ENCODE data around the gene MOK. TPM values are rescaled to one million over a fixed set of nuclear protein-coding genes. Genes with fewer than 3 reads are reported as not detected.

The MOK gene
- total and polyA plus RNA-seq, 2 donors: 12.9 to 19.3 TPM

- no peak overlapping the region for H3K4me3 ChIP-seq (ENCODE audit: low read depth, low read length)
- DNase-seq (ENCODE audit: extremely low spot score): no peak
- no peak overlapping the region for H3K27ac ChIP-seq (ENCODE audit: low read depth)
- 79% methylated on average over 9 of the region's 9 CpGs for WGBS
- H3K36me3 ChIP-seq (ENCODE audit: insufficient read depth): peaks cover 2% of the 10 kb centered on the region
- H3K4me1 ChIP-seq (ENCODE audit: insufficient read depth): no peaks in the 10 kb centered on the region
These were observed 104.1 kb downstream of the MOK start for GRCh38 chr14:102200690-102201352.

- WGBS: 77% methylated on average over 5 of the region's 5 CpGs
- Histone ChIP-seq H3K4me3 (ENCODE audit: low read depth, low read length) (no peak overlapping the region), H3K27ac (ENCODE audit: low read depth) (no peak overlapping the region), H3K4me1 (ENCODE audit: insufficient read depth) (no peaks in the 10 kb centered on the region), H3K36me3 (ENCODE audit: insufficient read depth) (no peaks in the 10 kb centered on the region)
- no peak for DNase-seq (ENCODE audit: extremely low spot score)
These were observed 107.6 kb downstream of the MOK start for GRCh38 chr14:102197317-102197853.

- Histone ChIP-seq H3K36me3 (ENCODE audit: insufficient read depth) (no peaks in the 10 kb centered on the region), H3K4me3 (ENCODE audit: low read depth, low read length) (no peak overlapping the region), H3K4me1 (ENCODE audit: insufficient read depth) (no peaks in the 10 kb centered on the region), H3K27ac (ENCODE audit: low read depth) (no peak overlapping the region)
- 83% methylated on average over 4 of the region's 4 CpGs for WGBS
- no peak for DNase-seq (ENCODE audit: extremely low spot score)
These were observed 108.1 kb downstream of the MOK start for GRCh38 chr14:102196902-102197230.

- no peak overlapping the region for H3K27ac ChIP-seq (ENCODE audit: low read depth)
- WGBS: 81% methylated on average over 6 of the region's 6 CpGs
- H3K4me3 ChIP-seq (ENCODE audit: low read depth, low read length): no peak overlapping the region
- no peaks in the 10 kb centered on the region for H3K36me3 ChIP-seq (ENCODE audit: insufficient read depth)
- no peak for DNase-seq (ENCODE audit: extremely low spot score)
- peaks cover 3% of the 10 kb centered on the region for H3K4me1 ChIP-seq (ENCODE audit: insufficient read depth)
These were observed 108.7 kb downstream of the MOK start for GRCh38 chr14:102196039-102196901.

GRCh38 chr14:102195446-102195845 lies 109.5 kb downstream of the MOK start:
- DNase-seq (ENCODE audit: extremely low spot score): no peak
- no peak overlapping the region for H3K4me3 ChIP-seq (ENCODE audit: low read depth, low read length)
- H3K27ac ChIP-seq (ENCODE audit: low read depth): no peak overlapping the region
- H3K36me3 ChIP-seq (ENCODE audit: insufficient read depth): no peaks in the 10 kb centered on the region
- H3K4me1 ChIP-seq (ENCODE audit: insufficient read depth): peaks cover 3% of the 10 kb centered on the region
- 39% methylated on average over 1 of the region's 1 CpG for WGBS

- H3K4me1 ChIP-seq (ENCODE audit: insufficient read depth): peaks cover 3% of the 10 kb centered on the region
- no peak for DNase-seq (ENCODE audit: extremely low spot score)
- 81% methylated on average over 4 of the region's 4 CpGs for whole genome bisulfite sequencing
- no peak overlapping the region for H3K27ac ChIP-seq (ENCODE audit: low read depth)
- no peaks in the 10 kb centered on the region for H3K36me3 ChIP-seq (ENCODE audit: insufficient read depth)
- no peak overlapping the region for H3K4me3 ChIP-seq (ENCODE audit: low read depth, low read length)
These were observed 110.1 kb downstream of the MOK start for GRCh38 chr14:102194856-102195255.

- no peak overlapping the region for H3K4me3 ChIP-seq (ENCODE audit: low read depth, low read length)
- DNase-seq (ENCODE audit: extremely low spot score): no peak
- no peak overlapping the region for H3K27ac ChIP-seq (ENCODE audit: low read depth)
- H3K36me3 ChIP-seq (ENCODE audit: insufficient read depth): no peaks in the 10 kb centered on the region
- 85% methylated on average over 13 of the region's 13 CpGs for WGBS
- peaks cover 3% of the 10 kb centered on the region for H3K4me1 ChIP-seq (ENCODE audit: insufficient read depth)
These were observed 112.0 kb downstream of the MOK start for GRCh38 chr14:102192840-102193502.

GRCh38 chr14:102189874-102190273 lies 115.1 kb downstream of the MOK start:
- WGBS: 97% methylated on average over 5 of the region's 5 CpGs
- no peak for DNase-seq (ENCODE audit: extremely low spot score)
- Histone ChIP-seq H3K4me1 (ENCODE audit: insufficient read depth) (peaks cover 3% of the 10 kb centered on the region), H3K36me3 (ENCODE audit: insufficient read depth) (no peaks in the 10 kb centered on the region), H3K27ac (ENCODE audit: low read depth) (no peak overlapping the region), H3K4me3 (ENCODE audit: low read depth, low read length) (no peak overlapping the region)

- no peak for DNase-seq (ENCODE audit: extremely low spot score)
- H3K27ac ChIP-seq (ENCODE audit: low read depth): no peak overlapping the region
These were observed 116.8 kb downstream of the MOK start for GRCh38 chr14:102188187-102188586.

GRCh38 chr14:102187568-102188001 lies 117.4 kb downstream of the MOK start:
- H3K27ac ChIP-seq (ENCODE audit: low read depth): peak overlapping the region; percentile 23
- H3K36me3 ChIP-seq (ENCODE audit: insufficient read depth): no peaks in the 10 kb centered on the region
- H3K4me3 ChIP-seq (ENCODE audit: low read depth, low read length): no peak overlapping the region
- H3K4me1 ChIP-seq (ENCODE audit: insufficient read depth): peaks cover 3% of the 10 kb centered on the region
- WGBS: 81% methylated on average over 4 of the region's 4 CpGs
- DNase-seq (ENCODE audit: extremely low spot score): no peak

More at GRCh38 chr14:102188187-102188586, 116.8 kb downstream of the MOK start:
- Histone ChIP-seq H3K36me3 (ENCODE audit: insufficient read depth) (no peaks in the 10 kb centered on the region), H3K4me1 (ENCODE audit: insufficient read depth) (peaks cover 3% of the 10 kb centered on the region), H3K4me3 (ENCODE audit: low read depth, low read length) (no peak overlapping the region)
- 82% methylated on average over 1 of the region's 1 CpG for WGBS

- H3K36me3 ChIP-seq (ENCODE audit: insufficient read depth): no peaks in the 10 kb centered on the region
- no peak overlapping the region for H3K27ac ChIP-seq (ENCODE audit: low read depth)
- 53% methylated on average over 3 of the region's 3 CpGs for WGBS
- no peak for DNase-seq (ENCODE audit: extremely low spot score)
- H3K4me1 ChIP-seq (ENCODE audit: insufficient read depth): peaks cover 3% of the 10 kb centered on the region
- H3K4me3 ChIP-seq (ENCODE audit: low read depth, low read length): no peak overlapping the region
These were observed 117.9 kb downstream of the MOK start for GRCh38 chr14:102187044-102187443.

GRCh38 chr14:102185360-102185759 lies 119.6 kb downstream of the MOK start:
- H3K4me3 ChIP-seq (ENCODE audit: low read depth, low read length): no peak overlapping the region
- H3K27ac ChIP-seq (ENCODE audit: low read depth): no peak overlapping the region
- H3K36me3 ChIP-seq (ENCODE audit: insufficient read depth): no peaks in the 10 kb centered on the region
- H3K4me1 ChIP-seq (ENCODE audit: insufficient read depth): no peaks in the 10 kb centered on the region
- WGBS: 88% methylated on average over 8 of the region's 8 CpGs
- no peak for DNase-seq (ENCODE audit: extremely low spot score)

GRCh38 chr14:102184316-102185035 lies 120.5 kb downstream of the MOK start:
- Histone ChIP-seq H3K27ac (ENCODE audit: low read depth) (no peak overlapping the region), H3K36me3 (ENCODE audit: insufficient read depth) (no peaks in the 10 kb centered on the region), H3K4me1 (ENCODE audit: insufficient read depth) (no peaks in the 10 kb centered on the region), H3K4me3 (ENCODE audit: low read depth, low read length) (no peak overlapping the region)
- DNase-seq (ENCODE audit: extremely low spot score): no peak
- WGBS: 86% methylated on average over 14 of the region's 14 CpGs
